A673 (cell line): Measurements from ENCODE around the gene SGO2.

ENCODE experiments used
- CTCF ChIP-seq: fragments of 300-800, 200-600 bp; sonication (generic); conservative IDR thresholded peaks from 2 replicates; pipeline ENCODE4 v1.5.1; 2017; ENCODE audit warnings: low read depth, mild to moderate bottlenecking, antibody characterized with exemption, low read length, moderate library complexity, mixed read lengths
- EZH2 ChIP-seq: fragments of 200-600 bp; sonication (generic); IDR thresholded peaks from 2 replicates; pipeline ENCODE4 v1.6.1; 2017; ENCODE audit warnings: borderline replicate concordance, low read depth, mild to moderate bottlenecking, mixed read lengths, antibody characterized with exemption, low read length; ENCODE audit not compliant: poor library complexity, severe bottlenecking

DNA sequence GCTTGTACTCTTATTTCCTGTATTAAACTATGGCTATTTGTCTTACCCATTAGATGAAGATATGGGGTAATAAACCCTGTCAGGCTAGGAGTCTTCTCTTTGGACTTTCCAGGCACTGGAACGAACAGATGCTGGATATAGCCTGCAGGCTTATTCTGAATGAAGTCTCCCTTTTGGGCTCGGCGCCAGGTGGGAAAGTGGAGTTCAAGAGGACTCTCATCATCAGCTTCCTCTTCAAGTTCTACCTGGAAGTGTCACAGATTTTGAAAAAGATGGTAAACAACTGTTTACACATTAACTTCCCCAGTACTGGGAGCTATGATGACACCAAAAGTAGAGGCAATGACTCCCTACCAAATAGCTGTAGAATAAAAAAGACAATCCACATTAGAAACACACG lies 87.7 kb downstream of the SGO2 start:
- TF ChIP-seq CTCF (no peak), EZH2 (no peak)
